Type B pancreatic cell (in vitro differentiated cells): ENCODE data around the gene MBOAT7. TPM values are rescaled to one million over a fixed set of nuclear protein-coding genes. Genes with fewer than 3 reads are reported as not detected.

Experiments
- DNase-seq: peaks from one replicate; pipeline ENCODE4 v3.0.0; 2021; ENCODE audit warnings: mixed read lengths; ENCODE audit not compliant: unreplicated experiment; ENCODE audit errors: extremely low spot score
- H3K27ac Mint-ChIP-seq: 2 replicates; pipeline ENCODE4 v1.8.0; 2021; ENCODE audit warnings: mild to moderate bottlenecking, mixed read lengths
- H3K27me3 Mint-ChIP-seq: 2 replicates; pipeline ENCODE4 v1.8.0; 2021; ENCODE audit warnings: mixed read lengths
- H3K36me3 Mint-ChIP-seq: 2 replicates; pipeline ENCODE4 v1.8.0; 2021; ENCODE audit warnings: mixed read lengths
- H3K4me1 Mint-ChIP-seq: one replicate; pipeline ENCODE4 v1.8.0; 2021; ENCODE audit warnings: mixed read lengths; ENCODE audit not compliant: unreplicated experiment
- H3K4me3 Mint-ChIP-seq: 2 replicates; pipeline ENCODE4 v1.8.0; 2021; ENCODE audit warnings: mild to moderate bottlenecking, mixed read lengths
- H3K9me3 Mint-ChIP-seq: 2 replicates; pipeline ENCODE4 v1.8.0; 2021; ENCODE audit warnings: mixed read lengths
- CTCF ChIP-seq: fragments of 200-600 bp; sonication (generic); conservative IDR thresholded peaks from 2 replicates; pipeline ENCODE4 v1.5.0; 2021; ENCODE audit warnings: antibody characterized with exemption, mild to moderate bottlenecking
- total RNA-seq: library from RNA; stranded (reverse); gene quantifications from 2 replicates; pipeline ENCODE4 v1.2.1, GENCODE V29; 2021; ENCODE audit warnings: low replicate concordance

MBOAT7 gene
- total RNA-seq, 1 donor from 2014 or later, result 73.3 TPM

DNA sequence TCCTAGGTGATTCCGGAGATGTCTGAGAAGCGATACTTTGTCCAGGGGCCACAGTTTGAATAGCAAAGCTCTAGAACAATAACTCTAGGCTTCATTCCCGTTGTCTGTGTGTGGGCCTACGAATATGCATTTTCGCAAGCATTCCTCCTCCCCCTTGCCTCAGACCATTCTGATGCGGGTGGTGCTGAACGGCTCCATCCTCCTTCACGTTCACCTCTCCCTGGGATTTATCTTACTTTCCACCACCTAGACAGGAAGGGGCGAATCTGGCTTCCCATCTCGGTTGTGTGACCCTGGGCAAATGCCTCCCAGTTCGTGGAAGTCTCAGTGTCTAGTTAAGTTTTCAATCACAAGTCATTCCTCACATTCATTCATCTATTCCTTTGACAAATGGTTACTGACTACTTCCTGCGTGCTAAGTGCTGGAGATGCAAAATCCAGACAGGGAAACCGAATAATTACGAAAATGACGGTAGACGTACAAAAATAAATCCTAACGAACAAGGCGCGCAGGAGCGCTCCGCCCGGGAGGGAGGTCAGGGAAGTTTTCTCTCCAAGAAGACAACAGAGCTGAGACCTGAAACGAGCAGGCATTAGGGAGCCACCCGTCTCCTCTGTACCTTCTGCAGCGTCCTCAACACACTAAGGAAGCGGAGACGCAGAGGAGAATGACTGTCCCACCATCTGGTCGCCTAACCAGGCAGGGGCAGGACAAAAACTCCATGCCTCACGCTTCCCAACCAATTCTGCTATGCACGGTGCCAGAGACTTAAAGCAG, 53.1 kb downstream of the MBOAT7 start:
- DNase-seq, result no peak
- Mint-ChIP-seq H3K36me3 (peaks cover 3% of the 10 kb centered on the region), H3K4me3 (peak overlapping the region; percentile 95), H3K9me3 (no peaks in the 10 kb centered on the region), H3K27me3 (peaks cover 5% of the 10 kb centered on the region), H3K4me1 (peaks cover 16% of the 10 kb centered on the region), H3K27ac (peak overlapping the region; percentile 89)
- no peak for TF ChIP-seq CTCF

- H3K36me3 Mint-ChIP-seq, result peaks cover 3% of the 10 kb centered on the region
- H3K27me3 Mint-ChIP-seq, result peaks cover 5% of the 10 kb centered on the region
- H3K27ac Mint-ChIP-seq, result no peak overlapping the region
- TF ChIP-seq CTCF, result no peak
- peaks cover 8% of the 10 kb centered on the region for H3K4me1 Mint-ChIP-seq
- H3K4me3 Mint-ChIP-seq, result no peak overlapping the region
- no peak for DNase-seq
- H3K9me3 Mint-ChIP-seq, result no peaks in the 10 kb centered on the region
These were observed 55.3 kb downstream of the MBOAT7 start for GRCh38 chr19:54133957-54134590.

GRCh38 chr19:54133312-54133956, 55.9 kb downstream of the MBOAT7 start:
- peaks cover 3% of the 10 kb centered on the region for H3K36me3 Mint-ChIP-seq
- H3K4me1 Mint-ChIP-seq, result peaks cover 8% of the 10 kb centered on the region
- no peak overlapping the region for H3K4me3 Mint-ChIP-seq
- no peak for TF ChIP-seq CTCF
- H3K9me3 Mint-ChIP-seq, result no peaks in the 10 kb centered on the region
- H3K27me3 Mint-ChIP-seq, result peaks cover 5% of the 10 kb centered on the region
- no peak overlapping the region for H3K27ac Mint-ChIP-seq
- no peak for DNase-seq

DNA sequence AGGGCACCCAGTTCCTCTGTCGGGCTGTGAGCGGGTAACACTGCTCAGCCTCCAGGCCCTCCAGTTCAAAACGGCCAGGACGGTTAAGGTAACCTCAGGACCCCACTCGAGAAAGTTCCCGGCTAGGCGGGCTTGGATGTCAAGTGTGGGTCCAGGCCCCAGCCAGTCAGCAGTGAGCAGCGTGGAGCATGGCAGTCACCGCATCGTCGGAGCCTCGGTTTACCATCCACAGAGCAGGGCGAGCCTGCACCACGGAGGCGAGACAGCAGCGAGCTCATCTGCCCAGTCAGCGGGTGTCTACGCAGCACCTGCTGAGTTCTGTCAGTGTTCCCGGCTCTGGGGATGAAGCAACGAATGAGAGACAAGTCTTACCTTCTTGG, 59.8 kb downstream of the MBOAT7 start:
- H3K4me3 Mint-ChIP-seq, result no peak overlapping the region
- no peaks in the 10 kb centered on the region for H3K4me1 Mint-ChIP-seq
- peaks cover 4% of the 10 kb centered on the region for H3K27me3 Mint-ChIP-seq
- no peaks in the 10 kb centered on the region for H3K9me3 Mint-ChIP-seq
- DNase-seq, result no peak
- peaks cover 8% of the 10 kb centered on the region for H3K36me3 Mint-ChIP-seq
- H3K27ac Mint-ChIP-seq, result no peak overlapping the region
- TF ChIP-seq CTCF, result no peak

- no peak overlapping the region for H3K4me3 Mint-ChIP-seq
- no peaks in the 10 kb centered on the region for H3K4me1 Mint-ChIP-seq
- H3K27ac Mint-ChIP-seq, result no peak overlapping the region
- DNase-seq, result no peak
- peaks cover 5% of the 10 kb centered on the region for H3K36me3 Mint-ChIP-seq
- no peak for TF ChIP-seq CTCF
- H3K27me3 Mint-ChIP-seq, result no peaks in the 10 kb centered on the region
- no peaks in the 10 kb centered on the region for H3K9me3 Mint-ChIP-seq
These were observed 60.4 kb downstream of the MBOAT7 start for GRCh38 chr19:54128796-54129616.
